GM06990 (cell line): ENCODE data around the gene MMP2.

Experiments used
- DNase-seq: peaks from one replicate; pipeline ENCODE4 v3.0.0-alpha.2; 2011; ENCODE audit not compliant: insufficient read length; ENCODE audit errors: extremely low read depth
- H3K27me3 ChIP-seq: replicated peaks from 2 replicates; pipeline ENCODE4 v1.6.0; 2011; ENCODE audit warnings: low read length; ENCODE audit not compliant: control insufficient read depth, insufficient read depth
- H3K36me3 ChIP-seq: 2 replicates; pipeline ENCODE4 v1.5.1; 2011; ENCODE audit warnings: low read length; ENCODE audit not compliant: control insufficient read depth, insufficient read depth
- H3K4me3 ChIP-seq: replicated peaks from 2 replicates; pipeline ENCODE4 v1.5.1; 2011; ENCODE audit warnings: low read depth, mild to moderate bottlenecking, control low read depth, low read length
- TF ChIP-seq, protein P1 (sequence below): IDR thresholded peaks from 2 replicates; pipeline ENCODE4 v1.5.1; 2011; ENCODE audit warnings: low read length, control low read depth, mild to moderate bottlenecking, inconsistent platforms; ENCODE audit not compliant: insufficient read depth, poor library complexity, severe bottlenecking

The MMP2 gene

DNA sequence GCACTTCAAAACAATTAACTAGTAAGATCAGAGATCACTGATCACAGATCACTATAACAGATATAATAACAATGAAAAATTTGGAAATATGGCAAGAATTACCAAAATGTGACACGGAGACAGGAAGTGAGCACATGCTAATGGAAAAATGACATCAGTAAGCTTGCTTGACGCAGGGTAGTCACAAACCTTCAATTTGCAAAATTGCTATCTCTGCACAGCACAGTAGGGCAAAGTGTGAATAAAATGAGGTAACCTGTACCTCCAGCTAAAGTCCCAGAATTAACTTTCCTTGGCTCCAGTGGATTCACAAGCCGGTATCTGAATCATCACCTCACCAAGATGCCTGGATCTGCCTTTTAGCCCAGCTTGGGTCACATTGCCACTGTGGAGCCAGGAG is 4.2 kb upstream of the MMP2 start:
- TF ChIP-seq, protein P1, sequence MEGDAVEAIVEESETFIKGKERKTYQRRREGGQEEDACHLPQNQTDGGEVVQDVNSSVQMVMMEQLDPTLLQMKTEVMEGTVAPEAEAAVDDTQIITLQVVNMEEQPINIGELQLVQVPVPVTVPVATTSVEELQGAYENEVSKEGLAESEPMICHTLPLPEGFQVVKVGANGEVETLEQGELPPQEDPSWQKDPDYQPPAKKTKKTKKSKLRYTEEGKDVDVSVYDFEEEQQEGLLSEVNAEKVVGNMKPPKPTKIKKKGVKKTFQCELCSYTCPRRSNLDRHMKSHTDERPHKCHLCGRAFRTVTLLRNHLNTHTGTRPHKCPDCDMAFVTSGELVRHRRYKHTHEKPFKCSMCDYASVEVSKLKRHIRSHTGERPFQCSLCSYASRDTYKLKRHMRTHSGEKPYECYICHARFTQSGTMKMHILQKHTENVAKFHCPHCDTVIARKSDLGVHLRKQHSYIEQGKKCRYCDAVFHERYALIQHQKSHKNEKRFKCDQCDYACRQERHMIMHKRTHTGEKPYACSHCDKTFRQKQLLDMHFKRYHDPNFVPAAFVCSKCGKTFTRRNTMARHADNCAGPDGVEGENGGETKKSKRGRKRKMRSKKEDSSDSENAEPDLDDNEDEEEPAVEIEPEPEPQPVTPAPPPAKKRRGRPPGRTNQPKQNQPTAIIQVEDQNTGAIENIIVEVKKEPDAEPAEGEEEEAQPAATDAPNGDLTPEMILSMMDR, result no peak
- DNase-seq, result no peak
- Histone ChIP-seq H3K36me3 (no peaks in the 10 kb centered on the region), H3K4me3 (no peak overlapping the region), H3K27me3 (peaks cover 2% of the 10 kb centered on the region; the same call in 1 of the 2 replicates)

DNA sequence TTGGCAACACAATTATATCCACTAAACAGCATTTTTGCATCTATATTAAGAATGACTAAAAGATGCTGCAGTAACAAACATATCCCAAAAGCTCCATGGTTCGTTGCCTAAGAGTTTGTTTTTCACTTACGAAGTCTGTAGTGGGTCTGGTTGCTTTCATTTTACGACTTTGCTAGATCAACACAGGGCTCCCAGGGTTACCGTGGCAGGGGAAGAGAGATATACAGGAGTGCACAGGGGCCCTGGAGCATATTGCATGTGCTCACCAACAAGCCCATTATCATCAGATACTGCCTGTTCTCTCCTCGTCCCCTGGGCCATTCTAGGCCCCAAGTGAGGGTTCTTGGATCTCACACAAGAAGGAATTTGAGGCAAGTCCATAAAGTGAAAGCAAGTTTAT is 3.1 kb upstream of the MMP2 start:
- H3K27me3 ChIP-seq, result peaks cover 2% of the 10 kb centered on the region; the same call in 1 of the 2 replicates

DNA sequence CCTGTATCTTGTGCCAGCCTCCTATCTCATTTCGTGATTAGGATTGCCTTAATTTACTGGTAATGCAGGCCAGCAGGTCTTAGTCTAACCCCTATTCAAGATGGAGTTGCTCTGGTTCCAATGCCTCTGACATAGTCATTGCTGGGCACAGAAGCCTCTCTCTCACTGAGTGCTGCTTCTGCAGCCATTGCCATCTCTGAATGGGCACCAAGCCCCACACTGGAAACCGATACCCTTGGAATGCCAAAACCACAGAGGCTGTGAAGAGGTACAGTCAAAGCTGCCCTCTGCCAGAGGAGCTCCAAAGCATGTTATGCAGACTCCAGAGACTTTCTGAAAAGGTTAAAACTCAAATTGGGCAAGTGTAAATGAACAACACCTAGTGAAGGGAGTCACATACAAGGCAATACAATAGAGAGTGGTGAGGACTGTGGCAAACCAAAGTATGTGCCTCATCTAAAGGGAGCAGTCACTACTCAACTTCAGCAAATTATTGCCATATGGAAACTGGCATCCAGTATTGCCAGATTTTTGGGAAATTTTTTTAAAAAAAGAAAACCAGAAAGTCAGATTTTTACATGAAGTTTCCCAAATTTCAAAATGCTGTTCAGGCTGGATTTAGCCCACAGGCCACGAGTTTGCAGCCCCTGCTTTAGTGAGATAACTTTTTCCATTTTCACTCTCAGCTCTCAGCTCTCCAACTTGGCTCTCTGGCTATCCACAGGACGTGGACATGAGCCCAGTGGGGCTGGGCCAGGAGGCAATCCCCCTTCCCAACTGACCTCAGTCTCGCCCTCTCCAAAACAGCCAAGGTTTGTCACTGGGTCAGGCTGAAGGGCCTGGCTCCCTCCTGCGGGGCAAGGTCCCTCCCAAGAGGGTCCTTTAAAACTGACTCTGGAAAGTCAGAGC is 2.1 kb upstream of the MMP2 start:
- no peak for DNase-seq
- Histone ChIP-seq H3K4me3 (no peak overlapping the region), H3K27me3 (peaks cover 2% of the 10 kb centered on the region; the same call in 1 of the 2 replicates), H3K36me3 (no peaks in the 10 kb centered on the region)
- TF ChIP-seq, protein P1, result no peak

More for the DNA sequence above, 3.1 kb upstream of the MMP2 start:
- TF ChIP-seq, protein P1, result no peak
- Histone ChIP-seq H3K4me3 (no peak overlapping the region), H3K36me3 (no peaks in the 10 kb centered on the region)
- no peak for DNase-seq

DNA sequence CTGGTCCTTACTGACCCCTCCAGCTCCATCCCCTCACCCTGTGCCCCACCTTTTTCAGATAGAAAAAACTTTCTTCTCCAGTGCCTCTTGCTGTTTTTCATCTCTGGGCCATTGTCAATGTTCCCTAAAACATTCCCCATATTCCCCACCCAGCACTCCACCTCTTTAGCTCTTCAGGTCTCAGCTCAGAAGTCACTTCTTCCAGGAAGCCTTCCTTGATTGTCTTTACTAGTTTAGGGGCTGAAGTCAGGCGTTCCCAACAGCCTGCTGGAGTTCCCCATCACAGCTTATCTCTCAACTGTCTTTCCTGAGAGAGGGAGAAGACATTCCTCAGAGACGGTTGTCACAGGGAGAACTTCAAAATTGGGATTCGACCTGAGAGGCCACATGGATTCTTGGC is 1.3 kb upstream of the MMP2 start:
- H3K27me3 ChIP-seq, result peaks cover 2% of the 10 kb centered on the region; the same call in 1 of the 2 replicates
- no peak for DNase-seq
- no peaks in the 10 kb centered on the region for H3K36me3 ChIP-seq
- H3K4me3 ChIP-seq, result no peak overlapping the region
- TF ChIP-seq, protein P1, result no peak

DNA sequence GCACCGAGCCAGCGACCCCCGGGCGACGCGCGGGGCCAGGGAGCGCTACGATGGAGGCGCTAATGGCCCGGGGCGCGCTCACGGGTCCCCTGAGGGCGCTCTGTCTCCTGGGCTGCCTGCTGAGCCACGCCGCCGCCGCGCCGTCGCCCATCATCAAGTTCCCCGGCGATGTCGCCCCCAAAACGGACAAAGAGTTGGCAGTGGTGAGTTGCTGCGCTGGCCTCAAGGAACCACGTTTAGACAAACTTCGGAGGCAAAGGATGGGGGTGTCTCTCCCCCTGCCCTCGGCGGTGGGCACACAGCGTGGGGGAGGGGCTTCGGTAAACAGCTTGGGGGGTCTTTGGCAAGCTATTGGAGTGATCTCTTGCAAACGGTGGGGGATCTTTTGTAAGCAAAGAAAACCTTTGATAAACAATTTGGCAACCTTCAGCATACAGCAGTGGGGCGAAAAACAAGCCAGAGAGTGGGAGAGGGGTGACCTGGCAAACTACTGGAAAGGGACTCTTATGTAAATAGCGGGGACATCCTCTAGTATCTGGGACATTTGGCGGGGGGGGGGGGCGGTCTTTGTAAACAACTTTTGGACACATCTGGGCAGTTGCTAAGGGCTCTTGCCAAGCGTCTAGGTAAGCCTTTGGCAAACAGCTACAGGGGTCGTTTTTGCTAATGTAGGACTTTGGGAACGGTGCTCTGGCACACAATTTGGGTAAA is 587 bp downstream of the MMP2 start:
- Histone ChIP-seq H3K27me3 (peaks cover 2% of the 10 kb centered on the region; the same call in 1 of the 2 replicates), H3K36me3 (no peaks in the 10 kb centered on the region), H3K4me3 (no peak overlapping the region)
- TF ChIP-seq, protein P1, result no peak
- no peak for DNase-seq
